Measurements from ENCODE around the gene RYK.

The RYK gene

GRCh38 chr3:134250717-134251220, at the start of gene RYK:
Gene RYK (minus strand): TSS chr3:134250859. CDS start chr3:134250654, 205 bp downstream.
- H3K4me3 ChIP-seq (ENCODE audit: low read depth, low read length), result peak within 1 kb of the TSS; percentile 77
- no peak for TF ChIP-seq CTCF (IDR thresholded peaks at IDR 0.05; ENCODE audit: low read depth, low read length)

GRCh38 chr3:134299888-134300206, 49.2 kb upstream of the RYK start:
- no peak overlapping the region for H3K4me3 ChIP-seq (ENCODE audit: low read depth, low read length)
- no peak for TF ChIP-seq CTCF (IDR thresholded peaks at IDR 0.05; ENCODE audit: low read depth, low read length)

- TF ChIP-seq CTCF (IDR thresholded peaks at IDR 0.05; ENCODE audit: low read depth, low read length), result no peak
- no peak overlapping the region for H3K4me3 ChIP-seq (ENCODE audit: low read depth, low read length)
Measured at GRCh38 chr3:134299185-134299887, 48.7 kb upstream of the RYK start.

GRCh38 chr3:134298249-134298648, 47.6 kb upstream of the RYK start:
- H3K4me3 ChIP-seq (ENCODE audit: low read depth, low read length), result no peak overlapping the region
- TF ChIP-seq CTCF (IDR thresholded peaks at IDR 0.05; ENCODE audit: low read depth, low read length), result no peak

GRCh38 chr3:134296616-134297015, 46.0 kb upstream of the RYK start:
- H3K4me3 ChIP-seq (ENCODE audit: low read depth, low read length), result no peak overlapping the region
- TF ChIP-seq CTCF (IDR thresholded peaks at IDR 0.05; ENCODE audit: low read depth, low read length), result no peak

GRCh38 chr3:134295930-134296329, 45.3 kb upstream of the RYK start:
- H3K4me3 ChIP-seq (ENCODE audit: low read depth, low read length), result no peak overlapping the region
- TF ChIP-seq CTCF (IDR thresholded peaks at IDR 0.05; ENCODE audit: low read depth, low read length), result no peak

- no peak for TF ChIP-seq CTCF (IDR thresholded peaks at IDR 0.05; ENCODE audit: low read depth, low read length)
Measured at GRCh38 chr3:134294302-134295280, 43.9 kb upstream of the RYK start.

More at GRCh38 chr3:134294302-134295280, 43.9 kb upstream of the RYK start:
- H3K4me3 ChIP-seq (ENCODE audit: low read depth, low read length), result no peak overlapping the region

Data from WI38 (cell line).